LNCaP clone FGC (cell line): Measurements from ENCODE around the gene KRTAP5-8.

ENCODE experiments used
- DNase-seq: peaks from one replicate; pipeline ENCODE4 v3.0.0-alpha.2; 2011; ENCODE audit warnings: low read depth
- H3K4me3 ChIP-seq: 2 replicates; pipeline ENCODE4 v1.5.1; 2011; ENCODE audit warnings: mild to moderate bottlenecking, low read depth, low read length, control low read depth
- TF ChIP-seq, protein P1 (sequence below): IDR thresholded peaks from 2 replicates; pipeline ENCODE4 v1.5.1; 2012; ENCODE audit warnings: mild to moderate bottlenecking; ENCODE audit not compliant: control insufficient read depth, insufficient read depth; ENCODE audit errors: extremely low read depth

KRTAP5-8 gene

DNA sequence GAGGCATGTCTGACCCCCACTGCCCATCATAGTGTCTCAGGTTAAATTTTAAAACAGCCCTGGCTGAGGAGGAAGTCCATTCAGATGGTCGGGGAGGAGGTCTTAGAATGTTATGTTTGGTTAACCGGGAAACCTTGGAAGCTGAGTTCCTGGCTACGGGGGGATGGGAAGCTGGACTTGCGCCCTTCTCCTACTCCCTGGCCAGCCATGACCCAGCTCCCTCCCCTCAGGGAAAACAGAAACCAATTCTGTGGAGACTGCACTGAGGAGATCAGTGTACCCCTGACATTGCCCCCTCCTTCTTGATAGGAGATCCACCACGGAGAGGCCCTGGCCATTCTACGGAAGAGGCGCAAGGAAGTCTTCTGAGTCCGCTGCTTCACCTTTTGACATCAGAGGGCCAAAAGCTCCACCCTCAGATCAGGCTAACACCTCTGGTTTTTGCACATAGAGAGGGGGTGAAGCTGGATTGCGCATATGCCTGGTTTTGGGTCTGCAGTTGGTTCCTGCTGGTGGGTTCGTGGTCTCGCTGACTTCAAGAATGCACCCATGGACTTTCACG, 7.7 kb downstream of the KRTAP5-8 start:
- TF ChIP-seq, protein P1, sequence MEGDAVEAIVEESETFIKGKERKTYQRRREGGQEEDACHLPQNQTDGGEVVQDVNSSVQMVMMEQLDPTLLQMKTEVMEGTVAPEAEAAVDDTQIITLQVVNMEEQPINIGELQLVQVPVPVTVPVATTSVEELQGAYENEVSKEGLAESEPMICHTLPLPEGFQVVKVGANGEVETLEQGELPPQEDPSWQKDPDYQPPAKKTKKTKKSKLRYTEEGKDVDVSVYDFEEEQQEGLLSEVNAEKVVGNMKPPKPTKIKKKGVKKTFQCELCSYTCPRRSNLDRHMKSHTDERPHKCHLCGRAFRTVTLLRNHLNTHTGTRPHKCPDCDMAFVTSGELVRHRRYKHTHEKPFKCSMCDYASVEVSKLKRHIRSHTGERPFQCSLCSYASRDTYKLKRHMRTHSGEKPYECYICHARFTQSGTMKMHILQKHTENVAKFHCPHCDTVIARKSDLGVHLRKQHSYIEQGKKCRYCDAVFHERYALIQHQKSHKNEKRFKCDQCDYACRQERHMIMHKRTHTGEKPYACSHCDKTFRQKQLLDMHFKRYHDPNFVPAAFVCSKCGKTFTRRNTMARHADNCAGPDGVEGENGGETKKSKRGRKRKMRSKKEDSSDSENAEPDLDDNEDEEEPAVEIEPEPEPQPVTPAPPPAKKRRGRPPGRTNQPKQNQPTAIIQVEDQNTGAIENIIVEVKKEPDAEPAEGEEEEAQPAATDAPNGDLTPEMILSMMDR = no peak
- H3K4me3 ChIP-seq = no peak overlapping the region
- DNase-seq = no peak

DNA sequence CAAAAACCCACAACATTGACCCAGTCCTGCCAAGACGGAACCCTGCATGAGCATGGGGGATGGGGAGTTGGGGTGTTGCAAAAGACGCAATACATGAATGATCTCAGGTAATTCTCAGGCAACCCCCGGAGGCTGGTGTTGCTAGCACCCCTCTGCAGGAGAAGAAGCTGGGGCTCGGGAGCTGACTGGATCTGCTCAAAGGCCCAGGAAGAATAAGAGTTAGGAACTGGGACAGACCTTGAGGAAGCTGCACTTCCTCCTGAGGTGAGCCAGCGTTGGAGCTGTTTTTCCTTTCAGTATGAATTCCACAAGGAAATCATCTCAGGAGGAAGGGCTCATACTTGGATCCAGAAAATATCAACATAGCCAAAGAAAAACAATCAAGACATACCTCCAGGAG, 10.3 kb downstream of the KRTAP5-8 start, which contains the start of gene KRTAP5-9:
Gene KRTAP5-9 (plus strand): TSS at position 301 of the 400 bp plus-strand sequence. CDS start 238 bp downstream, outside the sequence.
- no peak within 1 kb of the TSS for H3K4me3 ChIP-seq
- DNase-seq = no peak
- TF ChIP-seq, protein P1 = no peak

DNA sequence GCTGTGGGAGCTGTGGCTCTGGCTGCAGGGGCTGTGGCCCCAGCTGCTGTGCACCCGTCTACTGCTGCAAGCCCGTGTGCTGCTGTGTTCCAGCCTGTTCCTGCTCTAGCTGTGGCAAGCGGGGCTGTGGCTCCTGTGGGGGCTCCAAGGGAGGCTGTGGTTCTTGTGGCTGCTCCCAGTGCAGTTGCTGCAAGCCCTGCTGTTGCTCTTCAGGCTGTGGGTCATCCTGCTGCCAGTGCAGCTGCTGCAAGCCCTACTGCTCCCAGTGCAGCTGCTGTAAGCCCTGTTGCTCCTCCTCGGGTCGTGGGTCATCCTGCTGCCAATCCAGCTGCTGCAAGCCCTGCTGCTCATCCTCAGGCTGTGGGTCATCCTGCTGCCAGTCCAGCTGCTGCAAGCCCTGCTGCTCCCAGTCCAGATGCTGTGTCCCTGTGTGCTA, 10.9 kb downstream of the KRTAP5-8 start:
- H3K4me3 ChIP-seq = no peak overlapping the region
- TF ChIP-seq, protein P1 = no peak
- no peak for DNase-seq

DNA sequence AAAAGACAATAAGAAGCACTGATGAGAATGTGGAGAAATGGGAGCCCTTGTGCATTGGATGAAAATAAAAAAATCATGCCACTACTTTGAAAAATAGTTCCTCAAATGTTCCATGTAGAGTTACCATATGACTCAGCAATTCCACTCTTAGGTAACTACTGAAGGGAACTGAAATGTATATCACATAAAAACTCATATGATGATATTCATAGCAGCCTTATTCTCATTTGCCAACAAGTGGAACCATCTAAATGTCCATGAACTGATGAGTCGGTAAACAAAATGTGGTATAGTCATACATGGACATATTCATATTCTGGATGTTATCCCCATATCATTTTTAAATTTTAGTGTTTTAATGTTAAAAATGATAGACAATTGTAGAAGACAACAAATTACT, 13.9 kb downstream of the KRTAP5-8 start:
- no peak for DNase-seq
- TF ChIP-seq, protein P1 = no peak
- no peak overlapping the region for H3K4me3 ChIP-seq

DNA sequence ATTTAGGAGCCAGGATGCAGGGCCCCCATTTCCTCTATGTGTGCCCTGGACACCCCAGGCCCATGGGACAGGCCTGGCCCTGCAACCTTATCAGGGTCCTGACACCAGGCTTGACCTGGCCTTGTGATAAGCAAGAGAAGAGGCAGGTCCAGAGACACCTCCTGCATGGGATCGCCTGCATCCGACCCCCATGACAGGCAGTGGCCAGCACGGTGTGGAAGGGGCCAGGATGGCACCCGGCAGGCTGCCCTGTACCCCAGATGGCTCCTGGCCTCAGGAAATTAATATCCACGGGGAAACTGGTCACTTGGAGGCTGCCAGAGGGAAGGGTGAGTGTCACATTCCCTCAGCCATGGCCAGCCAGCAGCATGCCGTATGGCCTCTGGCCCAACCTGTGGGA, 17.2 kb downstream of the KRTAP5-8 start:
- H3K4me3 ChIP-seq = no peak overlapping the region
- DNase-seq = no peak
- TF ChIP-seq, protein P1 = no peak

DNA sequence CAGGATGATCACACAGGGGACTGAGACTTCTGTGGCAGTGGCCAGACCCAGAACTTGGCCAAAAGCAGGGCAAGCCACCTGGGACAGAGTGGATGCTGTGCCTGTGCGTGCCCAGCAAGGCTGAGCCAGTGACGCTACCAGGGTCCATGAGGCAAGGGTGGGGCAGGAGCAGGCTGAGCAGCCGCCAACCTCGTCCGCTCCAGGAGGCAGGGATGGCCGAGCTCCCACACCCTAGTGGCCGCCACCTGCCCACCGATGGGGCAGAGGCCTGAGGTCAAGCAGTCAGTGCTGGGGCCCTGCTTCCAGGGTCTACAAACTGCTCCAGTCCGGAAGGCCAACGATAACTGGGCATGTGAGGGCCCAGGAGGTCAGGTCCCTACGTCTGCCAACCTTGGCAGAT, 17.7 kb downstream of the KRTAP5-8 start:
- TF ChIP-seq, protein P1 = no peak
- H3K4me3 ChIP-seq = no peak overlapping the region
- DNase-seq = no peak

DNA sequence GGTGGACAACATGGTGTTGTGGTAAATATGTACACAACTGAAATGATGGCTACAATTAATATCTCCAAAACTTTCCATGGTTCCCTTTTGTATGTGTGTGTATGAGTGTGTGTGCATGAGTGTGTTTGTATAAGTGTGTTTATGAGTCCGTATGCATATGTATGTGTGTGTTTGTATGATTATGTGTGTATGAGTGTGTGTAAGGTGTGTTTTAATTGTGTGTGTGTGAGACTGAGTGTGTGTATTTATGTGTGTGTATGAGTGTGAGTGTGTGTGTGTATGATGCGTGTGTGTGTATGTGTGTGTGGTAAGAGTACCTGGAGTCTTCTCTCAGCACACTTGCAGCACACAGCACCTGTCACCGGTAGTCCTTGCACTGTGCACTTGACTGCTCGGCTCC, 18.2 kb downstream of the KRTAP5-8 start:
- DNase-seq = no peak
- TF ChIP-seq, protein P1 = no peak
- H3K4me3 ChIP-seq = no peak overlapping the region
